PC-3 (cell line): ENCODE data around the gene ITPRIP.

Experiments
- EZH2 ChIP-seq: fragments of 300-600 bp; sonication (generic); IDR thresholded peaks from one replicate; pipeline ENCODE4 v1.6.1; 2017; ENCODE audit warnings: antibody characterized with exemption, mild to moderate bottlenecking, low read length; ENCODE audit not compliant: unreplicated experiment
- EZH2phosphoT487 ChIP-seq: fragments of 300-600 bp; sonication (generic); IDR thresholded peaks from 2 replicates; pipeline ENCODE4 v1.6.1; 2018; ENCODE audit warnings: mild to moderate bottlenecking, antibody characterized with exemption, low read length, borderline replicate concordance
- TF ChIP-seq, protein P1 (sequence below): fragments of 300-600 bp; sonication (generic); conservative IDR thresholded peaks from 2 replicates; pipeline ENCODE4 v1.5.1; 2017; ENCODE audit warnings: antibody characterized with exemption, low read depth, mild to moderate bottlenecking, low read length

GRCh38 chr10:104309980-104310978 is 28.0 kb downstream of the ITPRIP start:
- TF ChIP-seq, protein P1, sequence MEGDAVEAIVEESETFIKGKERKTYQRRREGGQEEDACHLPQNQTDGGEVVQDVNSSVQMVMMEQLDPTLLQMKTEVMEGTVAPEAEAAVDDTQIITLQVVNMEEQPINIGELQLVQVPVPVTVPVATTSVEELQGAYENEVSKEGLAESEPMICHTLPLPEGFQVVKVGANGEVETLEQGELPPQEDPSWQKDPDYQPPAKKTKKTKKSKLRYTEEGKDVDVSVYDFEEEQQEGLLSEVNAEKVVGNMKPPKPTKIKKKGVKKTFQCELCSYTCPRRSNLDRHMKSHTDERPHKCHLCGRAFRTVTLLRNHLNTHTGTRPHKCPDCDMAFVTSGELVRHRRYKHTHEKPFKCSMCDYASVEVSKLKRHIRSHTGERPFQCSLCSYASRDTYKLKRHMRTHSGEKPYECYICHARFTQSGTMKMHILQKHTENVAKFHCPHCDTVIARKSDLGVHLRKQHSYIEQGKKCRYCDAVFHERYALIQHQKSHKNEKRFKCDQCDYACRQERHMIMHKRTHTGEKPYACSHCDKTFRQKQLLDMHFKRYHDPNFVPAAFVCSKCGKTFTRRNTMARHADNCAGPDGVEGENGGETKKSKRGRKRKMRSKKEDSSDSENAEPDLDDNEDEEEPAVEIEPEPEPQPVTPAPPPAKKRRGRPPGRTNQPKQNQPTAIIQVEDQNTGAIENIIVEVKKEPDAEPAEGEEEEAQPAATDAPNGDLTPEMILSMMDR, result no peak
- TF ChIP-seq EZH2 (no peak), EZH2phosphoT487 (no peak)
